MV-4-11 (cell line): ENCODE data around the gene GIMD1.
"Not testable (repeated sequence)": the region's sequence is repeated elsewhere in the genome, so short reads cannot be mapped to it uniquely, and the experiment has no call there.

Experiments
- DNase-seq: peaks from one replicate; lab custom pipeline; 2025; lab: John Stamatoyannopoulos, UW

Gene GIMD1

DNA sequence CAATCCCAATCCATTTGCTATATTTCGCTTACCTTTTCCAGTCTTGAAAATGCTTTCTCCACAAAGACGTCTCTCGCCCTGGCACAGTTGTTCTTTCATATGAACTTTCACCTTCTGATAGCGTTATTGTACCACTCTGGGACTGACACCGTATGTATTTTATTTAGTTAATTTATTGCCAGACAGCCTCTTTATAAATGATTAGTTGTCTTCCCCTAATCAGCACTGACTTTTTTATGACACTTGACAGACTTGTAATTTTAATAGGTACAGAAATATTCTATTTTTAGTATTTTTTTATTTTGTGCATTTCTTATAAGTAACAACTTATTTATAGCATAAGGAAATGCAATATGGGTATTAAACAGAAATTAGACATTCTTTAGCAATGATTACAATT is at the start of gene GIMD1:
Gene GIMD1 (minus strand): TSS at position 101 of the 400 bp plus-strand sequence. CDS start 1,343 bp downstream, outside the sequence.
- no peak for DNase-seq

DNA sequence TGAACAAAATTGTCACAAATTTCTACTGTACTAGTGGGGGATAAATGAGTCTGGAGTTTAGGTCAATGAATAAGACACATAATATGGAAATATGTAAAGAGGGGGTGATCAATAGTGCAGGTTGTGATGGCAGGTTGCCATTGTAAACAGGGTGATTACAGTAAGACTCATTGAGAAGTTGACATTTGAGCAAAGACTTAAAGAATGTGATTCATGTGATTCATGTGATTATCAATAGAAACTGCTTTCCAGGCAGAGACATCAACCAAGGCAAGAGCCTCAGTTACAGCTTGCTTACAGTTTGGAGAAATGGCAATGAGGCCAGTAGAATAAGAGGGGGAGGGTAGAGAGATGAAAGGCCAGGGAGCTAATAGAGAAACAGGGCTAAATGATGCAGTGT is 45.8 kb upstream of the GIMD1 start:
- DNase-seq, result no peak

DNA sequence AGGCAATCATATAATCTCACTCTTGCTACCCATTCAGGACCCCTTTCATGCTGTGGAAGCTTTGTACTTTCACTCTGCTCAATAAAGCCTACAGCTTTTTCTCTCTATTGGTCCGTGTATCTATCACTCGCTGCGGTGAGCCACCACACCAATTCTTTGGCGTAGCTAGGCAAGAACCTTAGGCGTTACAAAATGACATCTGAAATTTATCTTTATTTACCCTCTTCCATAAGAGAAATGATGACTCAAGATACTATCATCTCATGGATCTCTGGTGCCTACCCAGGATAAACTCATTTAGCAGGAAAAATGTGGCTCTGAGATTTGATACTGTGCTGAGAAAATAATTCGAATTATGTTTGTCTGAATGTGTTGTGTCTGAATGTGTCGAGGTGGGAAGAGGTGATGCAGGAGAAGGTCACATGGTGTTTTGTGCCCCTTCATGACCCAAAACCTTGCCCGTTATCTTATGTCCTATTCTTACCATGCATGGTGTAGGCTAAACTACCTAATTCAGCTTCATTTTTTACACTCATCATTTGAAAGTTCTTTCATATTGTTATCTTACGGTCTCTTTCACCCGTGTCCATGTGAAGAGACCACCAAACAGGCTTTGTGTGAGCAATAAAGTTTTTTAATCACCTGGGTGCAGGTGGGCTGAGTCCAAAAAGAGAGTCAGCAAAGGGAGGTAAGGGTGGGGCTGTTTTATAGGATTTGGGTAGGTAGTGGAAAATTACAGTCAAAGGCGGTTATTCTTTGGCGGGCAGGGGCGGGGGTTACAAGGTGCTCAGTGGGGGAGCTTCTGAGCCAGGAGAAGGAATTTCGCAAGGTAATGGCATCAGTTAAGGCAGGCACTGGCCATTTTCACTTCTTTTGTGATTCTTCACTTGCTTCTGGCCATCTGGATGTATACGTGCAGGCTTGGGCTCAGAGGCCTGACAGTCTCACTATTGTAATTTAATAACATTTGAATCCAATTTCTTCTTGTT is 41.6 kb upstream of the GIMD1 start:
- no peak for DNase-seq

DNA sequence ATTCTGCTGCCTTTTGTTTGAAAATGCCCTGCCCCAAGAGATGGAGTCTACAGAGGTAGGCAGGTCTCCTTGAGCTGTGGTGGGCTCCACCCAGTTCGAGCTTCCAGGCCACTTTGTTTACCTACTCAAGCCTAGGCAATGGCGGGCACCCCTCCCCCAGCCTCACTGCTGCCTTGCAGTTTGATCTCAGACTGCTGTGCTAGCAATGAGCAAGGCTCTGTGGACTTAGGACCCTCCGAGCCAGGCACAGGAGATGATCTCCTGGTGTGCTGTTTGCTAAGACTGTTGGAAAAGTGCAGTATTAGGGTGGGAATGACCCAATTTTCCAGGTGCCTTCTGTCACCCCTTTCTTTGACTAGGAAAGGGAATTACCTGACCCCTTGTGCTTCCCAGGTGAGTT is 39.4 kb upstream of the GIMD1 start:
- DNase-seq, result not testable (repeated sequence)

DNA sequence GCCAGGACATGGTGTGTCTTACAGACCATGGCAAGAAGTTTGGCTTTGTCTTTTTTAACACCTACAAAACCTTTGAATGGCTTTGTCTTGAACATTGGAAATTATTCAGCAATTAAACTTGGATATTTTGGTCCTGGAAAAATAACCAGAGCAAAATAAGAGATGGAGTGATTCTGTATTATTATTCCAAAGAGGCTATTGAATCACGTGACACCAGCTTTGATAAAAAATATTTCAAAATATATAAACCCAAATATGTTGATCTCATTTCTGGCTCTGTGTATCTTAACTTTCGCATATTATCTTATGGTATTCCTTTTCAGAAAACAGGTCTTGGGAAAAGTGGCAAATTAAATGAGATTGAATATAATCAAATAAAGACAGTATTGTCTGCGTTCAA is 32.6 kb upstream of the GIMD1 start:
- DNase-seq, result no peak

DNA sequence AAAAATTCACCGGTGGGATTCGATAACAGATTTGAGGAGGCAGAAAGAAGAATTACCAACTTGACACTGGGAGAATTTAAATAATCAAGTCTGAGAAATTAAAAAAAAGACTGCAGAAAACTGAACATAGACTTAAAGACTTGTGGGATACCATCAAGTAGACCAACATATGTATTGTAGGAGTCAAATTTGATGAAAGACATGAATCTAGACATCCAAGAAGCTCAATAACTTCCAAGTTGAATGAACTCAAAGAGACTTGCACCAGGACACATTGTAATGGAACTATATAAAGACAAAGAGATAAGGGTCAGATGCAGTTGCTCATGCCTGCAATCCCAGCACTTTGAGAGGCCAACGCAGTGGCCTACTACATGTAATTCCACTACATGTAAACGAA is 30.3 kb upstream of the GIMD1 start:
- not testable (repeated sequence) for DNase-seq

DNA sequence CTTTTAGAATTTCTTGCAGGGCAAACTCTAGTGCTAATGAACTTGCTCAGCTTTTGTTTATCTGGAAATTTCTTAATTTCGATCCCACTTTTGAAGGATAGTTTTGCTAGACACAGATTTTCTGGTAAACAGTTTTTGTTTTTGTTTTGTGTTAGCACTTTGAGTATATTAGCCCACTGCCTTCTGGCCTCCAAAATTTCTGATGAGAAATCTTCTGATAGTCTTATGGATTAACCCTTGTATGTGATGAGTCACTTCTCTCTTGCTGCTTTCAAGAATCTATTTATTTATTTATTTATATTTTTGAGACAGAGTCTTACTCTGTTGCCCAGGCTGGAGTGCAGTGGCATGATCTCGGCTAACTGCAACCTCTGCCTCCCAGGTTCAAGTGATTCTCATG is 27.0 kb upstream of the GIMD1 start:
- DNase-seq, result no peak

DNA sequence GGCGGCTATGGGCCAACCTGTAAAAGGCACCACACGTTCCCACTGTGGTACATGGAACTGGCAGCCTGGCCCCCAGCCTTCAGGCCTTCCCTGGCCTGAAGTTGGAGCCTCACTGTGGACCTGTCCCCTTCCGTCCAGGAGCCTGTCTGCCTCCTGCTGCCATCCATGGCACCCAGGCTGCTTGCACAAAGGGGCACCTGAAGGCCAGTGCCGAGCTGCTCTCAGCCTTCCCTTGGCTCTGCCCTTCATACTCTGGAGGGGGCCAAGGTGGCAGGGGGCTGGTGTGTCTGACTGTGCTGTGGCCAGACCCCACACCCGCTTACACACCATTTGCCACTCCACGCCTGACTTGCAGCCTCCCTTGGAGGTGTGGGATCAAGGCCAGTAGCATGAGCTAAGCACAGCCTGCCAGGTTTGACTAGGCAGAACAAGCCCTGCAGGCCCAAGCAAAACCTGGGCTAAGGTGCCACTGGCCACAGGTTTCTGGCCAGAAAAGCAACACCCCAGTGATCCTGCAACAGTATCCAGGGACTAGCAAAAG is 17.3 kb upstream of the GIMD1 start:
- no peak for DNase-seq

DNA sequence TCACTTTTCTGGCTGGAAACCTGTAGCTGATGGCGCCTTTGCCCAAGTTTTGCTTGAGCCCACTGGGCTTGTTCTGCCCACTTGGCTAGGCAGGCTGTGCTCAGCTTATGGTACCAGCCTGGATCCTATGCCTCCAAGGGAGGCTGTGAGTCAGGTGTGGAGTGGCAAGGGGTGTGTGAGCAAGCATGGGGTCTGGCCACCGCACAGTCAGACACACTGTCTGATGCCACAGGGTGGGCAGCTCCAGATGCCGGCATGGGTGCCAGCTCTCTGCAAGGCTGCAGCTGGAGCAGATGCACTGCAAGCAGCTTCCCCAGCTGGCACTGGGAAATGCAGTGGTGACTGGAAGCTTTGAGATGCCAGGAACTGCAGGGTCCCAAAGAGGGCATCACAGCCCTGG is 16.3 kb upstream of the GIMD1 start:
- no peak for DNase-seq

DNA sequence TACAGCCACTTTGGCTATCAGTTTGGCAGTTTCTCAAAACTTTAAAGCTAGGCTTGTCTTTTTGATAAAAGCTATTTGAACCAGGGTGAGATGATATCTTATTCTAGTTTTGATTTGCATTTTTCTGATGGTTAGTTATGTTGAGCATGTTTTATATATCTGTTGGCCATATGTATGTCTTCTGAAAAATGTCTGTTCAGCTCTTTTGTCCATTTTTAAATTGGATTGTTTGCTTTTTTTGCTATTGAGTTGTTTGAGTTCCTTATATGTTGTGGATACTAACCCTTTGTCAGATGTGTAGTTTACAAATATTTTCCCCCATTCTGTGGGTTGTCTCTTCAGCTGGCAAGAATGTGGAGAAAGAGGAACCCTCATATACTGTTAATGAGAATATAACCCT is 11.6 kb upstream of the GIMD1 start:
- DNase-seq, result no peak

DNA sequence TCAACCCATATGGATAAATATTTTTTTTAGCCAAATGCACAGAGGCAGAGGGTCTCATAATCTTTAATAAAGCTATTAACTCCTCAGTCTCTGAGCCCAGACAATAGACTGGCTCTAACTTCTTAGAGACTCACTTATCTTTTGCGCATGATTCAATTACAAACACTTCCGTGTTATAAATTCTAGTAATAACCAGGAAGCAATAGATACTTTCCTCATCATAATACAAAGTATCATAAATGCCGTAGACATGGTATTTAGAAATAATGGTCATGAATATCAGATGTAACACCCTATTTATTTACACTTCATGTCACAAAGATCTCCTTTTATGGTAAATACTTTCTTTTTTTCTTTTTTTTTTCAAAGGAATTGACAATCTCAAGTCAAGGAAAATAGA is 4.4 kb upstream of the GIMD1 start:
- DNase-seq, result no peak

DNA sequence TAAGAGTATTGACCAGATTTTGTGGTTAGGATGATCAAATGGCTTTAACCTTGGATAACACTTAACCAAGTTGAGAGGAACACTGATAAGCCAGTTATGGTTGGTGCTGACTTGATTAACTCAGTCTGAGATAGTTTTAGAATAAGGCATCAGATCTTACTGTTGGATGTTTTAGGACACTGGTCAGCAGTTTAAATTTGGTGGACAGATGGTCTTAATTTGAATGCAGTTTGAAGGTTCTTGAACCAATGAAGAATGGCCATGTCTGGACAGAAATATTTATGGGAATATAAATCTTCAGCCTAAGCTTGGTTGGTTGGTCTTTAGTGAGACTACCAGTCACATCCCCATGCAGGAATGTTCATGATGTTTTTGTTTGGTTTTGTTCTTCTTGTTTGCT is 2.6 kb upstream of the GIMD1 start:
- no peak for DNase-seq

DNA sequence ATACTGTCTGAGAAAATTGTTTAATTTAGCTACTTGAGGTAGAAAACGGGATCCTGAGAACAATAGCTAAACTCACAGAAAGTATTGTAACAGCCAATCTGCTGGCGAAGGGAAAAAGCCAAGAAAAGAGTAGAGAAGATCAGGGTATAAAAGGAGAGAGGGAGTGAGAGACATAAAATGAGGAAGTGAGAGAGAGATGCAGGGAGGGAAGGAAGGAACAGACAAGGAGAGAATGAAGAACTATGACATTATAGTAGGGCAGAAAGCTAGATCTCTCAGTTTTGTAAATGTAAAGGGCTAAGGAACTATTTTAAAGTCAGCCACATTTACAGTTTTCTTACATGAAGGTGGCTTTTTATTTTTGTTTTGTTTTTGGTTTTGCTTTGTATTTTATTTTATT is 1.6 kb upstream of the GIMD1 start:
- DNase-seq, result peak; percentile 66

DNA sequence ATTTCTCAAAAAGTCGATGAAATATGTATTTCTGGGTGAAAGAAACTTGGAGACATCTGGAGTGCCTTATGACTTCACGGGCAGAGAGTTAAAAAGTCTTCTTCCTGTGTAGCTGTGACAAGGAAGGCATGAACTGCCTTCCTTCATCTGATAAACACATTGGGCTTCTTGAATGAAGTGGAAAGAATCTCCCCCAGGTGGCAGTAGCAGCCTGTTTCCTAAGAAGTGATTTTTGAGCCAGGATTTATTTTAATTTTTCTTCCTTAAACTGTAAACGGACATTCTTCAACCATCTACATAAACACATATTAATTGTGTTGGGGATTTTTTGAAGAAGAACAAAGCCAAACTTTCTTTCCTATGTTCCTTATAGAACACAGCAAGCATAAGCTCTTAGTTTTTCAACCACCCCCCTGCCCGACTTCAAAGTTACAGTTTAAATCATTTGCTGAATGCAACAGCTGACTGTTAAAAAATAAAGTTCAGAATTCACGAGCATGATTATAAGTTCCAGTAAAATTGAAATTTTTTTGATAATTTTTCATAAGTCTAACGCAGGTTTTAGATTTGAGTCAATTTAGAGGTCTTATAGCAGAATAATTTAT is 980 bp upstream of the GIMD1 start:
- DNase-seq, result peak; percentile 81

DNA sequence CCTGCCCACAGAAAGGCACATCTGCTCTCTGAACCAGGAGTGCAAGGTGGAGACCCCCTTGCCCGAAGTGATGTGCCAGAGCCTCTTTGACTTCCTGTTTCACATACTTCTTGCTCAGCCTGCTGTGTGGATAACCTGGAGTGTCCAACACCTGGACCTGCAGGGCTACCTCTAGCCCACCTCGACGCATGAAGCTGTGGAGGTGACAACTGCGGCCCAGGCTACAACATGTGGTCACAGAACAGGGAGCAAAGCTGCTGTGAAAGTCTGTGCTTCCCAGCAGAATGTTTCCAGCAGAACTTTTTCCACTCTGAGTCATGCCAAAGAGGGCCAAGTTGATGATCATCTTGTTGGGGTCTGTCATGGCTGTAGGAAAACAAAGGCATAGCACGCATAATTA is 1.5 kb downstream of the GIMD1 start:
- DNase-seq, result no peak

DNA sequence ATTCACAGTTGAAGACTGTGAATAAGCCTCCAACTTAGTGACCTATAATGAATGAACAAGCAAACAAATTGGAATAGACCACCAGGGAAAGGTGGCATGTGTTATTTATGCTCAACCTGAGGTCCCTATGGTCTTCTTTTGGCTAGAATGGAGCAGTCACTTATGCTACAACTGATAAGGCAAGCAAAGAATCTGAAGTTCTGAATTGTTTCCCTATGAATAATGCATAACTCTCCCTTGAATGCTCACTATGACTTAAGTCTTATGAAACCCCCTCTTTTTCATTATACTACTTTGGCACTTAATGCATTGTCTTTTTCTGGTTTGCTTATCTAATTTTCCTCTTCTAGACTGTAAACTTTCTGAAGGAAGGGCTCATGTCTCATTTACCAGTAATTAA is 2.6 kb downstream of the GIMD1 start:
- DNase-seq, result no peak

DNA sequence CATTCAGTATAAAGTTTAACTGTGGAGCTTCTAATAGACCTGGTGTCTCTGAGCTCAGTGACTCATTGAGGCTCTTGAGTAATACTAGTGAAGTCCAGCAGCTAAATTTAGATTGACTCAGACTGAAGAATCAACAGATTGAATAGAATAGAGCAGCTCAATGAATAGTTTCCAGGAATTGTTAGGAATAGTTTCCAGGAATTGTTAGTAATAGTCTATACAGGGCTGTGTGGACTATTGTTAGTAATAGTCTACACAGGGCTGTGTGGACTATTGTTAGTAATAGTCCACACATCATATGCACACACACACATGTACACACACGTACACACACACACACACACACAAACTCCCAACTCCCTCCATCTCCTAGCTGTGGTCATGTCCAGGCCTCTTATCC is 3.0 kb downstream of the GIMD1 start:
- peak; percentile 87 for DNase-seq

DNA sequence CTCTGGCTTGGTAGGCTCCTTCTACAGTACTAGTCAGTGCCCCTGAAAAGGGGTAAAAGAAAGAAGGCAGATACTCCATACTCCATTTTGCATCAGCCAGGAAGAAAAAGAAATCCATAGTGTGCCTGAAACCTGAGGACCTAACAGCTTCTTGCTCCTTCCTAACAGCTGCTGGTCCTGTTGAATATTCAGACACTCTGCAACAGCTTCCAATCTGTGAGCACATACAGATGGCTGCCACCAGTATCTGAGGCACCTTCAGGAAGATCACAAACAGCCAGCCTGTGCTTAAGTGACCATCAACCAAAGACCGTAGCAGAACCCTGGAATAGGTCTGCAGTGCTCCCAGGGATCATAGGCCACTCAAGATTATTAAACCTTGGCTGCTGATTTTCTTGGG is 4.3 kb downstream of the GIMD1 start:
- DNase-seq, result no peak

DNA sequence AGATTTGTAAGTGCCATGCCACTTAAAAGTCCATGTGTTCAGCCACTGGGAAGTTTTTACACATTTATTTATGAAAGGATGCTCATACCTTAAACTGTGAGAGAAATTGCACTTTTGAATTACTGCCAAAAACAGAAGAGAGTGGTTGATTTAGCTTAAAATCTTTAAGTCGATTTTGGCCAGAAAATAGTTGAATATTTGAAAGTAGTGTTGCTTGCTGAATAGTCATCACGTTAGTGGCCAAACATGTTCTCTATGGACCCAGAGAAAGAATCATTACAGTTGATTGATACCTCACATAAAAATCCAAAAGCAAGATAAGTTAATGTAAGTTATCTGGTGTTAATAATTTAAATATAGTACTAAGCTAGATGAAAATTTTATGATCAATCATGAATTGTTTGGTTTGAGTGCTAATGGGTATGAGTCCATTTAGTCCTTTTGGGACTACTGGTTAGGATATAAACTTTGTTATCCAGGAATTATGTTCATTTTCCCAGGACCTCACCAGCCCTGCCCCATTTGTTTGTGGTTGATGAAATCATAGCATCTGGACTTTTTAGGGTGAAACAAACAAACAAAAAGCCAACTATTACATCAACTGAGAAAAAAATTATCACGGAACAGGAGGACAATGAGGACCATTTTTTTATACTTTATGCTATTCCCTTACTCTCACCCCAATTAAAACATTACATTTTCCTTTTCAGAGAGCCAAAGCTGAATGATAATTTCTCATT is 6.3 kb downstream of the GIMD1 start:
- DNase-seq, result no peak

DNA sequence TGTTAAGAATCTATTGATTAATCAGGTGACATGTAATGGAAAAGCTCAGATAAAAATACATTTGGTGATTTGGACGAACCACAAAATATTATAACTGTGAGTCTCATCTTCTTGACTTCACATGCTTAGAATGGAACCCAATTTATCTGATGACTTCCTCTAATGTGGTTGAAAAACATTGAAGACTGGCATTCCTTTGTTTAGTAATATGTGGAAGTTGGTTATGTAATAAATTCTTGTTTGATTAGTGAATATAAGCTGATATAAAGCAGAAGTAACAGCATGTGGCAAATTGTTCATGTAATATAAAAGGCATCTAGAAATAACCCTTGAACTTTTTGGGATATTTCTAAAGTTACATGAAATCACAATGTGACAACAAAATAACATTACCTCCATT is 9.7 kb downstream of the GIMD1 start:
- DNase-seq, result peak; percentile 82

DNA sequence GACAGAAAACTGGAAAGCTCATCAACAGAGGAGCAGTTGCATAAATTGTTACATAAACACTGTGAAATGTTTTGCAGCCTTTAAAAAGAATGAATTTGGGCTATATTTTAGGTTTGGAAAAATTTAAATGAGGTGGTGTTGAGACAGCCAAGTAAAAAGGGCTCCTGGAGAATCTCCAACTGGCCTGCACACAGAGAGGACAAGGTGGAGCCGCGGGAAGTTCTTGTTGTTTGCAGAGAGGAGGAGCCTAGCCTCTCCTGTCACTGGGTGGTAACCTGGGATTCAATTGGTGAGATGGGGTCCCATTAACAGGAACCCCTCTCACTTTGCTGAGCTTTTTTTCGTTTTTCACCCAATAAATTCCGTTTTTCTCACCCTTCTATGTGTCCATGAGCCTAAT is 13.4 kb downstream of the GIMD1 start:
- DNase-seq, result no peak

DNA sequence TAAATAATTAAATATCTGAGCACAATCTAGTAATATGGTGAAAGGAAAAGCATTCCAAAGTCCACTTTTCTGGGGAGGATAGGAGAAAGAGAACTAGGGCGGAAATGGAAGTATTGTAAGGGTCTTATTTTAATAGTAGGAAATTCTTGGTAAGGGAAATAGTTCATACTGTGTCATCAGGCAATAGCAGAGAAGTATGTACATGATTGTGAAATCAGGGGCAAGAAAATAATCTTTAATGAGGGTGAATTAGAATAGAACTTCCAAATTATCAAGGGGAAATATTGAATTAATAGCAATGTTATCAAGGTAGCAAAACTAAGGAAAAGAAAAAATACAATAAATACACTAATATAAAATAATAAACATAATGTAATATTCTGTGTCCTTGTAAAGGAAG is 14.8 kb downstream of the GIMD1 start:
- no peak for DNase-seq

DNA sequence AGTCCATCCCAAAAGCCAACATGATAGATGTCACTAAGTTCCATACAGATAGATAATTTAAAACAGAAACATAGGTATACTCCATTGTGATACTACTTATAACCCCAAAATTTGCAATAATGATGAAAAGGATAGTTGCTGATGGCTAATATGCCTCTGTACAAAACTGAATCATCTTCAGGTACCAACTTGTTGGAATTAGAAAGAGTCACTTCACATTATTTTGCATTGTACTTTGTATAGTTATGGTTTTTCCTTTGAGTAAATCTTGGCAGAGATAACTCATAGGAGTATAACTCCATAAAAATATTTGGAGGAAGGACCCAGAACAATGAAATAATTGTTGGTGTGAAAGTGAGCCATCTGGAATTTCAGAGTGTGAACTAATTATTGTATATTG is 17.6 kb downstream of the GIMD1 start:
- no peak for DNase-seq
